ENCODE data around the gene OAS2. TPM values are rescaled to one million over a fixed set of nuclear protein-coding genes. Genes with fewer than 3 reads are reported as not detected.

The OAS2 gene
- total RNA-seq, 4 donors from 2014 or later = 1.7 to 5.2 (median 2.5) TPM

GRCh38 chr12:112970391-112970790 lies 7.9 kb upstream of the OAS2 start:
- intact Hi-C loops (cut with DNase I; ENCODE audit: low total_unique reads) = no loop called here
- H3K9me3 ChIP-seq = no peaks in the 10 kb centered on the region

GRCh38 chr12:112971248-112971647 lies 7.1 kb upstream of the OAS2 start:
- in situ Hi-C loops (cut with MboI; ENCODE audit: low sequenced_read_pairs in 4 of 4) = no loop called here
- ATAC-seq = no peak
- Histone ChIP-seq H3K4me3 (no peak overlapping the region), H3K4me1 (no peaks in the 10 kb centered on the region), H3K9me3 (no peaks in the 10 kb centered on the region), H3K27ac (no peak overlapping the region), H3K27me3 (no peaks in the 10 kb centered on the region), H3K36me3 (no peaks in the 10 kb centered on the region)
- TF ChIP-seq CTCF (IDR thresholded peaks at IDR 0.05 in 4 of 5, conservative IDR thresholded peaks at IDR 0.05 in 1 of 5) = no peak
- no peak for TF ChIP-seq POLR2A (IDR thresholded peaks at IDR 0.05)
- DNase-seq = no peak
- intact Hi-C loops (cut with DNase I; ENCODE audit: low total_unique reads) = no loop called here

More at GRCh38 chr12:112970391-112970790, 7.9 kb upstream of the OAS2 start:
- no peaks in the 10 kb centered on the region for H3K36me3 ChIP-seq
- no peak for ATAC-seq
- in situ Hi-C loops (cut with MboI; ENCODE audit: low sequenced_read_pairs in 4 of 4) = no loop called here
- no peak overlapping the region for H3K27ac ChIP-seq
- no peak overlapping the region for H3K4me3 ChIP-seq
- DNase-seq = no peak
- no peaks in the 10 kb centered on the region for H3K27me3 ChIP-seq
- no peaks in the 10 kb centered on the region for H3K4me1 ChIP-seq
- TF ChIP-seq POLR2A (IDR thresholded peaks at IDR 0.05) = no peak
- no peak for TF ChIP-seq CTCF (IDR thresholded peaks at IDR 0.05 in 4 of 5, conservative IDR thresholded peaks at IDR 0.05 in 1 of 5)

- ATAC-seq (no peak), DNase-seq (no peak)
- Histone ChIP-seq H3K4me1 (no peaks in the 10 kb centered on the region), H3K27me3 (no peaks in the 10 kb centered on the region), H3K27ac (no peak overlapping the region), H3K36me3 (no peaks in the 10 kb centered on the region), H3K4me3 (no peak overlapping the region), H3K9me3 (no peaks in the 10 kb centered on the region)
- TF ChIP-seq POLR2A (IDR thresholded peaks at IDR 0.05) = no peak
- no peak for TF ChIP-seq CTCF (IDR thresholded peaks at IDR 0.05 in 4 of 5, conservative IDR thresholded peaks at IDR 0.05 in 1 of 5)
- in situ Hi-C loops (cut with MboI; ENCODE audit: low sequenced_read_pairs in 4 of 4) (no loop called here), intact Hi-C loops (cut with DNase I; ENCODE audit: low total_unique reads) (no loop called here)
Observed at GRCh38 chr12:112973011-112973735, 5.1 kb upstream of the OAS2 start.

- no peak overlapping the region for H3K27ac ChIP-seq
- TF ChIP-seq CTCF (IDR thresholded peaks at IDR 0.05 in 4 of 5, conservative IDR thresholded peaks at IDR 0.05 in 1 of 5) (no peak), POLR2A (IDR thresholded peaks at IDR 0.05) (no peak)
- H3K27me3 ChIP-seq = no peaks in the 10 kb centered on the region
- ATAC-seq (no peak), DNase-seq (no peak)
- in situ Hi-C loops (cut with MboI; ENCODE audit: low sequenced_read_pairs in 4 of 4) (no loop called here), intact Hi-C loops (cut with DNase I; ENCODE audit: low total_unique reads) (no loop called here)
- no peaks in the 10 kb centered on the region for H3K9me3 ChIP-seq
- H3K36me3 ChIP-seq = no peaks in the 10 kb centered on the region
- H3K4me1 ChIP-seq = no peaks in the 10 kb centered on the region
- H3K4me3 ChIP-seq = no peak overlapping the region
Observed at GRCh38 chr12:112973818-112974231, 4.5 kb upstream of the OAS2 start.

GRCh38 chr12:112974904-112975303 lies 3.4 kb upstream of the OAS2 start:
- H3K4me1 ChIP-seq = no peaks in the 10 kb centered on the region
- no peak for TF ChIP-seq CTCF (IDR thresholded peaks at IDR 0.05 in 4 of 5, conservative IDR thresholded peaks at IDR 0.05 in 1 of 5)
- TF ChIP-seq POLR2A (IDR thresholded peaks at IDR 0.05) = no peak
- intact Hi-C loops (cut with DNase I; ENCODE audit: low total_unique reads) (no loop called here), in situ Hi-C loops (cut with MboI; ENCODE audit: low sequenced_read_pairs in 4 of 4) (no loop called here)
- no peaks in the 10 kb centered on the region for H3K36me3 ChIP-seq
- no peak for ATAC-seq
- H3K4me3 ChIP-seq = no peak overlapping the region
- no peak overlapping the region for H3K27ac ChIP-seq
- H3K9me3 ChIP-seq = no peaks in the 10 kb centered on the region
- H3K27me3 ChIP-seq = no peaks in the 10 kb centered on the region
- no peak for DNase-seq

Measured in gastrocnemius medialis (tissue), 4 donors.